Type B pancreatic cell (in vitro differentiated cells): ENCODE measurements around the gene VWC2L. TPM values are rescaled to one million over a fixed set of nuclear protein-coding genes. Genes with fewer than 3 reads are reported as not detected.

Source experiments
- DNase-seq: peaks from one replicate; pipeline ENCODE4 v3.0.0; 2021; ENCODE audit warnings: mixed read lengths; ENCODE audit not compliant: unreplicated experiment; ENCODE audit errors: extremely low spot score
- H3K27ac Mint-ChIP-seq: 2 replicates; pipeline ENCODE4 v1.8.0; 2021; ENCODE audit warnings: mild to moderate bottlenecking, mixed read lengths
- H3K27me3 Mint-ChIP-seq: 2 replicates; pipeline ENCODE4 v1.8.0; 2021; ENCODE audit warnings: mixed read lengths
- H3K36me3 Mint-ChIP-seq: 2 replicates; pipeline ENCODE4 v1.8.0; 2021; ENCODE audit warnings: mixed read lengths
- H3K4me1 Mint-ChIP-seq: one replicate; pipeline ENCODE4 v1.8.0; 2021; ENCODE audit warnings: mixed read lengths; ENCODE audit not compliant: unreplicated experiment
- H3K4me3 Mint-ChIP-seq: 2 replicates; pipeline ENCODE4 v1.8.0; 2021; ENCODE audit warnings: mild to moderate bottlenecking, mixed read lengths
- H3K9me3 Mint-ChIP-seq: 2 replicates; pipeline ENCODE4 v1.8.0; 2021; ENCODE audit warnings: mixed read lengths
- total RNA-seq: library from RNA; stranded (reverse); gene quantifications from 2 replicates; pipeline ENCODE4 v1.2.1, GENCODE V29; 2021; ENCODE audit warnings: low replicate concordance
- TF ChIP-seq, protein P1 (sequence below): fragments of 200-600 bp; sonication (generic); conservative IDR thresholded peaks from 2 replicates; pipeline ENCODE4 v1.5.0; 2021; ENCODE audit warnings: antibody characterized with exemption, mild to moderate bottlenecking

VWC2L gene
- total RNA-seq, 1 donor from 2014 or later: 0.17 TPM

DNA sequence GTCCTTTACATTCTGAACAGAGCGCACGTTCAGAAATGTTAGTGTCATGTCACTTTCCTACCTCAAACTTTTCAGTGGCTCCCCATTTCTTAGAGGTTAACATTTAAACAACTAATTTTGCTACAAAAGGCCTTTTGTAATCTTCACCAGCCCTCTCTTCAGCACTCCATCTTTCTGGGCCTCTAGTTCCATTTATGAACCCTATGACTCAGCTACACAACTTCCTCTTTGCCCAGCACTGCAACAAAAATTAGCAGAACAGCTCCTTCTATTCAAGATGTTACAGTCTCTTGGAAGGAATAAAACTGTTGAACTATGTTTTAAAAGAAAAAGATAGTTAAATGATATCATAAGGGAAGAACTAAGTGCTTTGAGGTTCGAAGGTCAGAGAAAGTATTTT is 139.9 kb downstream of the VWC2L start:
- DNase-seq: no peak
- TF ChIP-seq, protein P1, sequence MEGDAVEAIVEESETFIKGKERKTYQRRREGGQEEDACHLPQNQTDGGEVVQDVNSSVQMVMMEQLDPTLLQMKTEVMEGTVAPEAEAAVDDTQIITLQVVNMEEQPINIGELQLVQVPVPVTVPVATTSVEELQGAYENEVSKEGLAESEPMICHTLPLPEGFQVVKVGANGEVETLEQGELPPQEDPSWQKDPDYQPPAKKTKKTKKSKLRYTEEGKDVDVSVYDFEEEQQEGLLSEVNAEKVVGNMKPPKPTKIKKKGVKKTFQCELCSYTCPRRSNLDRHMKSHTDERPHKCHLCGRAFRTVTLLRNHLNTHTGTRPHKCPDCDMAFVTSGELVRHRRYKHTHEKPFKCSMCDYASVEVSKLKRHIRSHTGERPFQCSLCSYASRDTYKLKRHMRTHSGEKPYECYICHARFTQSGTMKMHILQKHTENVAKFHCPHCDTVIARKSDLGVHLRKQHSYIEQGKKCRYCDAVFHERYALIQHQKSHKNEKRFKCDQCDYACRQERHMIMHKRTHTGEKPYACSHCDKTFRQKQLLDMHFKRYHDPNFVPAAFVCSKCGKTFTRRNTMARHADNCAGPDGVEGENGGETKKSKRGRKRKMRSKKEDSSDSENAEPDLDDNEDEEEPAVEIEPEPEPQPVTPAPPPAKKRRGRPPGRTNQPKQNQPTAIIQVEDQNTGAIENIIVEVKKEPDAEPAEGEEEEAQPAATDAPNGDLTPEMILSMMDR: no peak
- Mint-ChIP-seq H3K4me3 (no peak overlapping the region), H3K27me3 (no peaks in the 10 kb centered on the region), H3K27ac (no peak overlapping the region), H3K9me3 (no peaks in the 10 kb centered on the region), H3K36me3 (no peaks in the 10 kb centered on the region), H3K4me1 (no peaks in the 10 kb centered on the region)

DNA sequence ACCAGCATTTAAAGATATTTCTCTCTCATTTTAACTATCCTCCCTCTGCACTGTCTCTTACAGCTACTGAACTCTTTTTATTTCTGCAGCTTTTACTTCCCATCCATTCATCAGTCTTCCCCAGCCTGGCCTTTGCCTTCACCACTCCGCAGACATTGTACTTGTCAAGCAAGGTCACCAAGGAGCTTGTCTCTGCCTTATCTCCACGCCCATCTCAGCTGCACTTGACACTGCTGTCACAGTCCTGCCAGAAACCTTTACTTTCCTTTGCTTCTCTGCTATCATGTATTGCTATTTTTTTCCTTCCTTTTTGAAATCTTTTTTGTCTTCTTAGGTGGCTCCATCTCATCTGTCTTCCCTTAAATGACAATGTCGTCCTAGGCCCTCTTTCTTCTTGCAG is 147.0 kb downstream of the VWC2L start:
- DNase-seq: no peak
- H3K4me1 Mint-ChIP-seq: no peaks in the 10 kb centered on the region
- H3K9me3 Mint-ChIP-seq: peaks cover 4% of the 10 kb centered on the region
- H3K27me3 Mint-ChIP-seq: peaks cover 8% of the 10 kb centered on the region
- H3K27ac Mint-ChIP-seq: no peak overlapping the region
- H3K4me3 Mint-ChIP-seq: no peak overlapping the region
- no peaks in the 10 kb centered on the region for H3K36me3 Mint-ChIP-seq
- TF ChIP-seq, protein P1: no peak

DNA sequence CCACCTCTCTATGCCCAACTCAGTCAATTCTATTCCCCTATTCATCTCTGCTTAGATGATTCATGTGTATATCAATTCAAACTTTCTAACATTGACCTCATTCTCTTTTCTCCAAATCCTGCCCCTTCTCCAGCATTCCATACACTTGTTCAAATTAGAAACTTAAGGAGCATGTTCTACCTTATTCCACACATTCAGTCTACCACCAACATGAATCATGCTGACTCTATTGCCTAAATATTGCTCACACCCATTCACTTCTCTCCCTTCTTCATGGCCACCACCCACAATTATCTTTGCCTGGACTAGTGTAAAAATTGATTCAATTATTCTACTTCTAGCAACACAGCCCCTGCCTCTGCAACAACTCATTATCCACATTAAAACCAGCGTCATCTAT is 147.5 kb downstream of the VWC2L start:
- H3K4me1 Mint-ChIP-seq: no peaks in the 10 kb centered on the region
- no peaks in the 10 kb centered on the region for H3K36me3 Mint-ChIP-seq
- H3K27me3 Mint-ChIP-seq: peaks cover 8% of the 10 kb centered on the region
- no peak overlapping the region for H3K27ac Mint-ChIP-seq
- DNase-seq: no peak
- no peak overlapping the region for H3K4me3 Mint-ChIP-seq
- TF ChIP-seq, protein P1: no peak
- peaks cover 4% of the 10 kb centered on the region for H3K9me3 Mint-ChIP-seq

DNA sequence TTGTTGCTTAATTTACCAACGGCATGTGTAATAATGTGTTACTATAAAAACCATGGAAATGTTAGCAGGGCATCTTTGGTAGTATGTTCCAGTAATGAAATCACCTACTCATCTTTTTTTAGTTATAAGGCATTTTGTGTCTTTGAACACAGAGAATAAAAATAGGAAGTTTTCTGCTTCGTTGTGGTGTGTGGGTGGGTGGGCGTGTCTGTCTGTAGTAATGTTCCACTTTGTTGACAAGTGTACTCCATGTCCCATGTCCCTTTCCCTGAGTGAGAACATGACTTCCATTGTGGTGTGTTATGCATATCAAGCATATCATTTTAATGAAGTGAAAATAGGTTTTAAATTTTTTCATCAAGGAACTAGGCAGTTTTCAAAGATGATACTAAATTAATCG is 149.3 kb downstream of the VWC2L start:
- Mint-ChIP-seq H3K9me3 (peaks cover 11% of the 10 kb centered on the region), H3K27ac (no peak overlapping the region), H3K4me1 (no peaks in the 10 kb centered on the region), H3K4me3 (no peak overlapping the region), H3K27me3 (peaks cover 8% of the 10 kb centered on the region), H3K36me3 (peaks cover 4% of the 10 kb centered on the region)
- TF ChIP-seq, protein P1: no peak
- DNase-seq: no peak

DNA sequence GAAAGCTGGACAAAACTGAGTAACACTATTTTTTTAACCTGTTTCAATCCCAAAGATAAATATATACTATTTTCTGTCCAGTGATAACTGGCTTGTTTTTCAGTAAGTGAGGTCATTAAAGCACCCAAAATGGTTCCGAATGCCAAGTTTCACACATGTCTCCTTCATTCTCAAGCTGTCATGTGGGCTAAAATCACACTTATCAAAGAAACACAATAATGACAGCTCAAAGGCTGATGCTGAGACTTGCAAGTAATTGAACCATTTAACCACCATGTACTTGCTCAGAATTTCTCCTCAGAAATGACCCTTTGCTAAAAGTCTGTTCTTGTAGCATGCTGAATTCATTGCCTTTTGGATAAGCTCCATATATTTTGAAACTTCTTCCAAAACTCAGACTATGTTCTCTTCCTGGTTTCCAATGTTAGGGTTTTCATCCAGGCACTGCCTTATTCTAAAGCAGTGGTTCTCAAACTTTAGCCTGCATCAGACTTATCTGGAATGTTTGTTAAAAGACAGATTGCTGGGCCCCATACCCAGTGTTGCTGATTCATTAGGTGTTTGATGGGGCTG is 149.8 kb downstream of the VWC2L start:
- peaks cover 8% of the 10 kb centered on the region for H3K27me3 Mint-ChIP-seq
- H3K36me3 Mint-ChIP-seq: peaks cover 4% of the 10 kb centered on the region
- H3K4me3 Mint-ChIP-seq: no peak overlapping the region
- H3K9me3 Mint-ChIP-seq: peaks cover 11% of the 10 kb centered on the region
- no peaks in the 10 kb centered on the region for H3K4me1 Mint-ChIP-seq
- H3K27ac Mint-ChIP-seq: no peak overlapping the region
- TF ChIP-seq, protein P1: no peak
- no peak for DNase-seq

DNA sequence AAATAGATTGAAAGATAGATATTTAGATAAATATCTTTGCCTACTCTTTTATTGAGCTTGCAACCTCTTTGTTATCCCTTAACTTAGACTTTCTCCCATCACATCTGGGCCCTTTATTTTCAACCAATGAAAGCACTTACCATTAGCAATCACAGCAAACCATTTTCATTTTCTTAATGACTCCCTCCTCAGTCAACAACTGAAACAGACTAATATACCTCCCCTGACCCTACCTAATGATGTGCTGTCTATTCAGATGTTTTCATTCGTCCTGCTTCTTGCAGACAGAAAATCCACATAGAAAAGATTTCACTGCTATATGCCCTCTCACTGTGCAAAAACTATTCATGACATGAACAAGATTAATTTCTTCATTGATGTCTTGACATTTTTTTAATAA is 154.4 kb downstream of the VWC2L start:
- Mint-ChIP-seq H3K27me3 (no peaks in the 10 kb centered on the region), H3K36me3 (peaks cover 4% of the 10 kb centered on the region), H3K4me3 (no peak overlapping the region), H3K9me3 (peaks cover 11% of the 10 kb centered on the region), H3K27ac (no peak overlapping the region), H3K4me1 (peaks cover 7% of the 10 kb centered on the region)
- no peak for DNase-seq
- TF ChIP-seq, protein P1: no peak
